ENCODE results near the gene MAP4K4.

DNA sequence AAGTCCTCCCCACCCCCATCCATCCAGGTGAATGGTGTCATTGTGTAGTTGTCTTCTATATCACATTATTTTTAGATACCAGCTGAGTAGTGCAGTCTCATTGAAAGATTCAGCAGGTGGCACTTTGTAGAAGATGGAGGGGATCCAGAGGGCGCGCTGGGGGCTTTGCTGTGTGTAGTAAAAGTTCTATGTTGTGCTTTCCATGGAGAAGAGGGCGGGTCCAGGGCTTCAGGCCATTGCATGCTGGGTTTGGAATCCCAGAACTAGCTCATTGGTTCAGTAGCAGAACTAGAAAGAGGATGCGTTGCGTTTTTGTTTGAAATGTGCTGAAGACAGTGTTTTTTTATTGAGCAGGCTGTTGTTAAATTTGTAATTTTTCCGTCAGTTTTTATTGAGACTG, 120.0 kb downstream of the MAP4K4 start:
- TF ChIP-seq, protein P1, sequence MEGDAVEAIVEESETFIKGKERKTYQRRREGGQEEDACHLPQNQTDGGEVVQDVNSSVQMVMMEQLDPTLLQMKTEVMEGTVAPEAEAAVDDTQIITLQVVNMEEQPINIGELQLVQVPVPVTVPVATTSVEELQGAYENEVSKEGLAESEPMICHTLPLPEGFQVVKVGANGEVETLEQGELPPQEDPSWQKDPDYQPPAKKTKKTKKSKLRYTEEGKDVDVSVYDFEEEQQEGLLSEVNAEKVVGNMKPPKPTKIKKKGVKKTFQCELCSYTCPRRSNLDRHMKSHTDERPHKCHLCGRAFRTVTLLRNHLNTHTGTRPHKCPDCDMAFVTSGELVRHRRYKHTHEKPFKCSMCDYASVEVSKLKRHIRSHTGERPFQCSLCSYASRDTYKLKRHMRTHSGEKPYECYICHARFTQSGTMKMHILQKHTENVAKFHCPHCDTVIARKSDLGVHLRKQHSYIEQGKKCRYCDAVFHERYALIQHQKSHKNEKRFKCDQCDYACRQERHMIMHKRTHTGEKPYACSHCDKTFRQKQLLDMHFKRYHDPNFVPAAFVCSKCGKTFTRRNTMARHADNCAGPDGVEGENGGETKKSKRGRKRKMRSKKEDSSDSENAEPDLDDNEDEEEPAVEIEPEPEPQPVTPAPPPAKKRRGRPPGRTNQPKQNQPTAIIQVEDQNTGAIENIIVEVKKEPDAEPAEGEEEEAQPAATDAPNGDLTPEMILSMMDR (IDR thresholded peaks at IDR 0.05 in 4 of 5, conservative IDR thresholded peaks at IDR 0.05 in 1 of 5) = no peak
- TF ChIP-seq POLR2A (IDR thresholded peaks at IDR 0.05) = no peak
